OCI-LY7 (cell line): ENCODE results near the gene KRTAP9-9. TPM values are rescaled to one million over a fixed set of nuclear protein-coding genes. Genes with fewer than 3 reads are reported as not detected.
"Not testable (repeated sequence)": the region's sequence is repeated elsewhere in the genome, so short reads cannot be mapped to it uniquely, and the experiment has no call there.

Experiments used
- BruUV-seq: library from RNA; stranded (reverse); fragments of 400-500 nt; replicated peaks from 2 replicates; lab custom pipeline; 2021; lab: Mats Ljungman, UMichigan
- CTCF ChIA-PET: fragments of 300-600 bp; sonication (Branson Sonifier 250); formaldehyde crosslinking; loops from one replicate; lab custom pipeline; 2022; ENCODE audit warnings: antibody characterized with exemption; ENCODE audit not compliant: unreplicated experiment; lab: Charles Lee
- POLR2A ChIA-PET: fragments of 300-600 bp; sonication (Branson Sonifier 250); formaldehyde crosslinking; loops from one replicate; lab custom pipeline; 2022; ENCODE audit warnings: antibody characterized with exemption; lab: Charles Lee
- DNase-seq: peaks from one replicate; pipeline ENCODE4 v3.0.0-alpha.2; 2015; ENCODE audit warnings: low spot score
- H2AFZ ChIP-seq: fragments of 200-600 bp; sonication (generic), shearing (Covaris generic); 2 replicates; pipeline ENCODE4 v1.6.1; 2014; ENCODE audit warnings: mild to moderate bottlenecking, antibody characterized with exemption, low read length, moderate library complexity
- H3K27ac ChIP-seq: fragments of 200-600 bp; sonication (generic); 2 replicates; pipeline ENCODE4 v1.5.1; 2014; ENCODE audit warnings: mixed run types, low read depth, mild to moderate bottlenecking, moderate library complexity, low read length, inconsistent platforms; ENCODE audit not compliant: poor library complexity, severe bottlenecking
- H3K36me3 ChIP-seq: fragments of 200-600 bp; sonication (generic); 2 replicates; pipeline ENCODE4 v1.6.1; 2014; ENCODE audit warnings: mild to moderate bottlenecking, antibody characterized with exemption, low read length, moderate library complexity, mixed read lengths; ENCODE audit not compliant: insufficient read depth
- H3K4me1 ChIP-seq: fragments of 200-600 bp; sonication (generic); 2 replicates; pipeline ENCODE4 v1.5.1; 2014; ENCODE audit warnings: mild to moderate bottlenecking, low read length; ENCODE audit not compliant: insufficient read depth, poor library complexity, severe bottlenecking
- H3K4me2 ChIP-seq: fragments of 200-600 bp; sonication (generic); 2 replicates; pipeline ENCODE4 v1.6.1; 2014; ENCODE audit warnings: mild to moderate bottlenecking, low read length
- H3K4me3 ChIP-seq: fragments of 200-600 bp; sonication (generic); 2 replicates; pipeline ENCODE4 v1.5.1; 2014; ENCODE audit warnings: mild to moderate bottlenecking, low read depth, low read length; ENCODE audit not compliant: poor library complexity, severe bottlenecking
- H3K79me2 ChIP-seq: fragments of 200-600 bp; sonication (generic); 2 replicates; pipeline ENCODE4 v1.6.1; 2016; ENCODE audit warnings: low read depth, mild to moderate bottlenecking, low read length, moderate library complexity, mixed read lengths; ENCODE audit not compliant: insufficient read depth
- H3K9me2 ChIP-seq: fragments of 200-600 bp; sonication (generic); 2 replicates; pipeline ENCODE4 v1.6.1; 2016; ENCODE audit warnings: mild to moderate bottlenecking, low read length, mixed read lengths; ENCODE audit not compliant: insufficient read depth
- H3K9me3 ChIP-seq: fragments of 200-600 bp; sonication (generic); 2 replicates; pipeline ENCODE4 v1.6.1; 2014; ENCODE audit warnings: mild to moderate bottlenecking, mixed run types, low read length, mixed read lengths
- H4K20me1 ChIP-seq: fragments of 200-600 bp; sonication (generic); 2 replicates; pipeline ENCODE4 v1.6.1; 2014; ENCODE audit warnings: mild to moderate bottlenecking, antibody characterized with exemption, low read length, moderate library complexity, mixed read lengths; ENCODE audit not compliant: insufficient read depth
- EZH2phosphoT487 ChIP-seq: fragments of 200-600 bp; sonication (generic); IDR thresholded peaks from 2 replicates; pipeline ENCODE4 v1.6.1; 2018; ENCODE audit warnings: low read depth, borderline replicate concordance, mild to moderate bottlenecking, mixed run types, antibody characterized with exemption, low read length, moderate library complexity, mixed read lengths
- intact Hi-C: fragments of 100-400 bp; cut with micrococcal nuclease; formaldehyde crosslinking; loops from one replicate; pipeline ENCODE4 v1.10.0; 2022; ENCODE audit not compliant: unreplicated experiment
- total RNA-seq, 2 experiments: library from RNA; depleted of rRNA in 1 of 2; stranded (reverse); fragments of >200 nt in 1 of 2; shearing (Covaris generic) in 1 of 2; gene quantifications; 2 replicates each; pipeline ENCODE4 v1.2.3, GENCODE V29; 2014 to 2022
- TF ChIP-seq, protein P1 (sequence below): fragments of 200-600 bp; sonication (generic); conservative IDR thresholded peaks from 2 replicates; pipeline ENCODE4 v1.5.1; 2014; ENCODE audit warnings: mild to moderate bottlenecking, antibody characterized with exemption, low read length, moderate library complexity, mixed read lengths

KRTAP9-9 gene
- total RNA-seq, 2 experiments from 2014 or later: not detected

DNA sequence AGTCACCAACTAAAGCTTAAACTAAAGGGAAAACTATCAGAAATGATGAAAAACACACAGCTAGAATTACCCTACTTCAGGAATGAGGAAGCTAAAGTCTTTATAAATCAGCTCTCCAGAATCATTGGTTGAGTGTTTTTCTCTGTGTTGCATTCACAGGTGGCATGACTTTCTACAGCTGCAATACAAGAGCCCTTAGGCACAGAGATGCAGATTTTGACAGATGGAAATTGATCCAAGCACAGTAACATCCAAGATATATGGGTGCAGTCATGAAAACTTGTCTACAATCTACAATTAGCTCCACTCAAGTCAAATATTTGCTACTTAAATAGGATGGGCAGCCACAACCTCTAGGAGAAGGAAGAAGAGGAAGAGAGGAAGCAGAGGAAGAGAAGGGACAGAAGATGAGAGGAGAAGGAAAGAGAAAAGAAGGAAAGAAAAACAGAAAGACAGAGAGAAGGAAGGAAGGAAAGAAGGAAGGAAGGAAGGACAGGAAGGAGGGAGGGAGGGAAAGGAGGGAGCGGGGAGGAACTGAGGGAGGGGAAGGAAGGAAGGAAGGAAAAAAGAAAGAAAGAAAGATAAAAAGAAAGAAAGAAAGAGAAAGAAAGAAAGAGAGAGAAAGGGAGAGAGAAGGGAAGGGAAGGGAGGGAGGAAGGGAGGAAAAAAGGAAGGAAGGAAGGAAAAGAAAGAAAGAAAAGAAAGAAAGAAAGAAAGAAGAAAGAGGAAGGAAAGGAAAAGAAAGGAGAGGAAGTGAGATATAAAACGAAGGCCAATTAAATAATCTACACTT is 8.0 kb upstream of the KRTAP9-9 start:
- H3K79me2 ChIP-seq, intact Hi-C loops, POLR2A ChIA-PET, H3K36me3 ChIP-seq, H3K4me1 ChIP-seq, H3K27ac ChIP-seq, H3K9me3 ChIP-seq, H3K9me2 ChIP-seq, H3K4me3 ChIP-seq, H2AFZ ChIP-seq, H4K20me1 ChIP-seq, BruUV-seq, CTCF ChIA-PET, DNase-seq, H3K4me2 ChIP-seq: not testable (repeated sequence)

DNA sequence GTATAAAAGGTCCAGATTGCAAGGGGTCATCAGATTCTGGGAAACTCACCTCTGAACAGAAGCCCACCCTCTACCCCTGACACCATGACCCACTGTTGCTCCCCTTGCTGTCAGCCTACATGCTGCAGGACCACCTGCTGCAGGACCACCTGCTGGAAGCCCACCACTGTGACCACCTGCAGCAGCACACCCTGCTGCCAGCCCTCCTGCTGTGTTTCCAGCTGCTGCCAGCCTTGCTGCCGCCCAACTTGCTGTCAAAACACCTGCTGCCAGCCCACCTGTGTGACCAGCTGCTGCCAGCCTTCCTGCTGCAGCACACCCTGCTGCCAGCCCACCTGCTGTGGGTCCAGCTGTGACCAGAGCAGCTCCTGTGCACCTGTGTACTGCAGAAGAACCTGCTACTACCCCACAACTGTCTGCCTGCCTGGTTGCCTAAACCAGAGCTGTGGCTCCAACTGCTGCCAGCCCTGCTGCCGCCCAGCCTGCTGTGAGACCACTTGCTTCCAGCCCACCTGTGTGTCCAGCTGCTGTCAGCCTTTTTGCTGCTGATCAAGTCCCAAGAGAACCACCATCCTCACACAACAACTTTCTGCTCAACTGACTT is 5.4 kb upstream of the KRTAP9-9 start, which contains the start of gene KRTAP9-4:
KRTAP9-4 (plus strand) TSS at position 51 of the 604 bp plus-strand sequence; CDS start at position 85, 34 bp downstream.
- H3K9me2 ChIP-seq, H3K4me1 ChIP-seq, H3K4me2 ChIP-seq, H3K36me3 ChIP-seq, H3K9me3 ChIP-seq, CTCF ChIA-PET, BruUV-seq, POLR2A ChIA-PET, DNase-seq, H4K20me1 ChIP-seq, H2AFZ ChIP-seq, H3K4me3 ChIP-seq, H3K79me2 ChIP-seq, H3K27ac ChIP-seq, intact Hi-C loops: not testable (repeated sequence)

DNA sequence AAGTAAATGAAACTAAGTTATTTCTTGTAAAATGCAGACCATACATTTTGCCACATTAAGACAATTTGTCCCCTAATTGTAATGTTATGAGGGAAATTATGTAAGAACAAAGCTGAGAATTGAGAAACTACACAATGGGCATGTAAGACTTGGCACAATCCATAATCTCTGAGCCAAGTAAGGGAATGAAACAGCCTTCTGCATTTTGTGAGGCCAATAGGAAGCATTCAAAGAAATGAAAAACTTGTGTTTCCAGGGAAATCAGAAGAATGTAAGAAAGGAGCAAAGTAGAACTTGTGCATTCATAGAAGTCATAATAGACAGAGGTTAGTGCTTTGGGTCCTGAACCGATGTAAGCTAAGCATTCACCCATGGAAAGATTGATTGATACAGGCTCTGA is 3.9 kb upstream of the KRTAP9-9 start:
- no peak overlapping the region for H3K27ac ChIP-seq
- no peaks in the 10 kb centered on the region for H3K79me2 ChIP-seq
- no peak for TF ChIP-seq EZH2phosphoT487
- TF ChIP-seq, protein P1, sequence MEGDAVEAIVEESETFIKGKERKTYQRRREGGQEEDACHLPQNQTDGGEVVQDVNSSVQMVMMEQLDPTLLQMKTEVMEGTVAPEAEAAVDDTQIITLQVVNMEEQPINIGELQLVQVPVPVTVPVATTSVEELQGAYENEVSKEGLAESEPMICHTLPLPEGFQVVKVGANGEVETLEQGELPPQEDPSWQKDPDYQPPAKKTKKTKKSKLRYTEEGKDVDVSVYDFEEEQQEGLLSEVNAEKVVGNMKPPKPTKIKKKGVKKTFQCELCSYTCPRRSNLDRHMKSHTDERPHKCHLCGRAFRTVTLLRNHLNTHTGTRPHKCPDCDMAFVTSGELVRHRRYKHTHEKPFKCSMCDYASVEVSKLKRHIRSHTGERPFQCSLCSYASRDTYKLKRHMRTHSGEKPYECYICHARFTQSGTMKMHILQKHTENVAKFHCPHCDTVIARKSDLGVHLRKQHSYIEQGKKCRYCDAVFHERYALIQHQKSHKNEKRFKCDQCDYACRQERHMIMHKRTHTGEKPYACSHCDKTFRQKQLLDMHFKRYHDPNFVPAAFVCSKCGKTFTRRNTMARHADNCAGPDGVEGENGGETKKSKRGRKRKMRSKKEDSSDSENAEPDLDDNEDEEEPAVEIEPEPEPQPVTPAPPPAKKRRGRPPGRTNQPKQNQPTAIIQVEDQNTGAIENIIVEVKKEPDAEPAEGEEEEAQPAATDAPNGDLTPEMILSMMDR: no peak
- intact Hi-C loops: no loop called here
- no peaks in the 10 kb centered on the region for H3K36me3 ChIP-seq
- ChIA-PET POLR2A (interaction anchor here (0.6 kb wide), 2 partner anchors 225 to 364 kb away, joined by 3 read pairs; no protein-coding TSS in a partner anchor), CTCF (no interaction called here)
- H3K4me1 ChIP-seq: no peaks in the 10 kb centered on the region
- no peak overlapping the region for H3K4me3 ChIP-seq
- BruUV-seq: no TSS peak
- H3K9me3 ChIP-seq: no peaks in the 10 kb centered on the region
- H4K20me1 ChIP-seq: no peaks in the 10 kb centered on the region
- DNase-seq: no peak
- no peak overlapping the region for H2AFZ ChIP-seq
- H3K4me2 ChIP-seq: no peak overlapping the region
- no peaks in the 10 kb centered on the region for H3K9me2 ChIP-seq
